ENCODE measurements around the gene OR1N2. TPM values are rescaled to one million over a fixed set of nuclear protein-coding genes. Genes with fewer than 3 reads are reported as not detected.

Gene OR1N2
- total RNA-seq (2021; fragmentation: NEBNext Ultra II Directional; extraction: Animal tissue kit (Norgen Biotek cat#: 25700)), result not detected in 2 replicates
- not detected in 2 replicates for polyA plus RNA-seq (2011; rRNA removed)
- not detected for polyA plus RNA-seq (2011; cell fraction: cytosol; rRNA removed)
- polyA plus RNA-seq (2011; cell fraction: nucleus; rRNA removed), result not detected
- polyA plus RNA-seq (2012, experiment 1 of 2), result not detected in 4 replicates
- not detected for polyA plus RNA-seq (2012, experiment 2 of 2)
- polyA plus RNA-seq (2013, experiment 1 of 2), result not detected
- polyA plus RNA-seq (2013, experiment 2 of 2), result not detected
- not detected in 2 replicates for polyA minus RNA-seq (2011; rRNA and poly(A)+ RNA removed)
- not detected for polyA minus RNA-seq (2011; cell fraction: cytosol; rRNA and poly(A)+ RNA removed)
- not detected for polyA minus RNA-seq (2011; cell fraction: nucleus; rRNA and poly(A)+ RNA removed)
- long read RNA-seq, experiment 1, result 0 reads
- long read RNA-seq, experiment 2, result 0 reads

GRCh38 chr9:122552812-122553211 lies at the start of gene OR1N2:
TSS of gene OR1N2 (plus strand) at chr9:122553112. CDS start at chr9:122553212, 100 bp downstream.
- Histone ChIP-seq H3K27me3 (replicated peaks in 1 of 4; ENCODE audit: control insufficient read depth in 3 of 4, extremely low read depth in 1 of 4, insufficient read depth in 3 of 4, low read length in 3 of 4) (no peaks in the 10 kb centered on the region), H2AK5ac (ENCODE audit: low read depth, low read length) (no peak within 1 kb of the TSS)
- FAIRE-seq, result no peak

More at GRCh38 chr9:122552812-122553211, at the start of gene OR1N2:
- no peak within 1 kb of the TSS for H2BK5ac ChIP-seq (ENCODE audit: low read depth, low read length)
- H3K79me2 ChIP-seq (ENCODE audit: control insufficient read depth in 1 of 2, insufficient read depth in 2 of 2, low read length in 2 of 2), result no peaks in the 10 kb centered on the region
- H3K4ac ChIP-seq (replicated peaks; ENCODE audit: insufficient read length, low read depth, low read length), result no peak within 1 kb of the TSS
- no peak within 1 kb of the TSS for H2BK15ac ChIP-seq (ENCODE audit: low read length)
- no peak within 1 kb of the TSS for H2BK120ac ChIP-seq (replicated peaks; ENCODE audit: low read depth, low read length)
- H2BK12ac ChIP-seq (ENCODE audit: low read depth, low read length), result no peak within 1 kb of the TSS
- 68% methylated on average over 2 of the region's 2 CpGs; no CpG with 5 or more reads in 1 of the 2 experiments for WGBS, 2 experiments (ENCODE audit: extremely low coverage in 1 of 2, insufficient coverage in 1 of 2, insufficient read length in 1 of 2, insufficient replicate concordance in 2 of 2, low coverage in 1 of 2, low lambda C conversion rate in 2 of 2, missing lambda C conversion rate in 1 of 2)
- no peak within 1 kb of the TSS for H3K18ac ChIP-seq (ENCODE audit: extremely low read depth, low read length)
- no peak within 1 kb of the TSS for H3K14ac ChIP-seq (ENCODE audit: insufficient read length)
- H2AFZ ChIP-seq (ENCODE audit: low read length), result no peak within 1 kb of the TSS
- H3K4me2 ChIP-seq (ENCODE audit: insufficient read depth in 1 of 2, low read depth in 2 of 2, low read length in 2 of 2), result no peak within 1 kb of the TSS
- ChIA-PET POLR2A (ENCODE audit: partially characterized antibody) (no interaction called here), CTCF (ENCODE audit: partially characterized antibody) (interaction anchor here (0.6 kb wide), 1 partner anchor 10 kb away, joined by 3 read pairs; no protein-coding TSS in a partner anchor)
- no peaks in the 10 kb centered on the region for H4K20me1 ChIP-seq (replicated peaks in 1 of 2; ENCODE audit: control insufficient read depth in 1 of 2, insufficient read depth in 2 of 2, low read length in 2 of 2)
- no peak within 1 kb of the TSS for H4K91ac ChIP-seq (replicated peaks; ENCODE audit: insufficient read length, low read length)
- no peak within 1 kb of the TSS for H4K8ac ChIP-seq (ENCODE audit: extremely low read depth, insufficient read depth, low read length)
- H3K23ac ChIP-seq (ENCODE audit: insufficient read length), result no peak within 1 kb of the TSS
- H3K9ac ChIP-seq (replicated peaks in 1 of 4; ENCODE audit: extremely low read depth in 1 of 4, low read depth in 3 of 4, low read length in 3 of 4), result no peak within 1 kb of the TSS
- no peak within 1 kb of the TSS for H3K56ac ChIP-seq (replicated peaks; ENCODE audit: insufficient read length, low read depth, low read length)
- no peaks in the 10 kb centered on the region for H3K4me1 ChIP-seq (replicated peaks in 1 of 4; ENCODE audit: control insufficient read depth in 3 of 4, insufficient read depth in 4 of 4, low read length in 3 of 4)
- no peak within 1 kb of the TSS for H4K5ac ChIP-seq (ENCODE audit: insufficient read length, low read depth, low read length)
- no peaks in the 10 kb centered on the region; the same call in 1 of the 2 replicates for H3K23me2 ChIP-seq (ENCODE audit: low read depth, low read length)
- H3K4me3 ChIP-seq (ENCODE audit: extremely low read depth in 1 of 4, insufficient read depth in 2 of 4, low read depth in 3 of 4, low read length in 4 of 4), result no peak within 1 kb of the TSS
- no peak within 1 kb of the TSS for H3K27ac ChIP-seq (ENCODE audit: low read depth, low read length)
- no peak for DNase-seq (ENCODE audit: low read depth in 1 of 2, low spot score in 2 of 2)
- peaks cover 39 to 50% of the 10 kb centered on the region in 2 experiments for H3K9me3 ChIP-seq (ENCODE audit: insufficient read depth in 2 of 2, low read depth in 1 of 2, low read length in 1 of 2)
- no peaks in the 10 kb centered on the region for H3K79me1 ChIP-seq (ENCODE audit: low read depth, low read length)
- no peaks in the 10 kb centered on the region for H3K36me3 ChIP-seq (ENCODE audit: control insufficient read depth in 2 of 4, insufficient read depth in 4 of 4, low read length in 3 of 4)
- no peak within 1 kb of the TSS for H2BK20ac ChIP-seq (ENCODE audit: low read length)
- TF ChIP-seq POLR2A (IDR thresholded peaks at IDR 0.05; ENCODE audit: control extremely low read depth in 1 of 2, low read depth in 2 of 2, low read length in 2 of 2) (no peak), JUN (IDR thresholded peaks at IDR 0.05; ENCODE audit: low read depth, low read length) (no peak), RBBP5 (IDR thresholded peaks at IDR 0.05; ENCODE audit: borderline replicate concordance, low read depth, low read length) (no peak), BCL11A (IDR thresholded peaks at IDR 0.05; ENCODE audit: low read depth in 2 of 2, low read length in 2 of 2) (no peak), ZNF274 (IDR thresholded peaks at IDR 0.05; ENCODE audit: borderline replicate concordance, extremely low read depth, low read length) (no peak), MAFK (IDR thresholded peaks at IDR 0.05; ENCODE audit: low read depth, low read length) (no peak), KDM5A (IDR thresholded peaks at IDR 0.05; ENCODE audit: low read length) (no peak), CHD1 (IDR thresholded peaks at IDR 0.05; ENCODE audit: low read depth, low read length) (no peak), EZH2 (IDR thresholded peaks at IDR 0.05; ENCODE audit: low read depth, low read length, severe bottlenecking) (no peak)

Measured in H1 (cell line).